Measurements from ENCODE around the gene CCNYL1. TPM values are rescaled to one million over a fixed set of nuclear protein-coding genes. Genes with fewer than 3 reads are reported as not detected.
"Not testable (repeated sequence)": the region's sequence is repeated elsewhere in the genome, so short reads cannot be mapped to it uniquely, and the experiment has no call there.

Gene CCNYL1
- total RNA-seq, 4 donors from 2014 or later, result 3.3 to 10.1 (median 7.1) TPM

- Histone ChIP-seq H3K9me3 (no peaks in the 10 kb centered on the region), H3K27ac (no peak overlapping the region), H3K4me3 (no peak overlapping the region), H3K27me3 (no peaks in the 10 kb centered on the region), H3K36me3 (no peaks in the 10 kb centered on the region), H3K4me1 (peaks cover 0 to 4% of the 10 kb centered on the region in 2 donors)
- no peak for ATAC-seq
- intact Hi-C loops (cut with DNase I; ENCODE audit: low total_unique reads), result loop anchor here (10.0 kb wide), 1 partner anchor 546 kb away; the partner anchor contains the start of gene PIKFYVE
- in situ Hi-C loops (cut with MboI; ENCODE audit: low sequenced_read_pairs in 4 of 4), result loop anchor here in 2 of 4 donors (10.0 to 25.0 kb wide), 2 partner anchors 94 to 181 kb away; partner anchors contain the start of genes CREB1 (in 2 of the 2) and METTL21A (in 1 of the 2)
- no peak for TF ChIP-seq POLR2A (IDR thresholded peaks at IDR 0.05)
- no peak for TF ChIP-seq CTCF (IDR thresholded peaks at IDR 0.05 in 4 of 5, conservative IDR thresholded peaks at IDR 0.05 in 1 of 5)
- no peak for DNase-seq
These were observed 7.1 kb downstream of the CCNYL1 start for GRCh38 chr2:207718521-207718920.

- DNase-seq (no peak), ATAC-seq (no peak)
- intact Hi-C loops (cut with DNase I; ENCODE audit: low total_unique reads) (loop anchor here (10.0 kb wide), 1 partner anchor 546 kb away; the partner anchor contains the start of gene PIKFYVE), in situ Hi-C loops (cut with MboI; ENCODE audit: low sequenced_read_pairs in 4 of 4) (loop anchor here in 2 of 4 donors (10.0 to 25.0 kb wide), 2 partner anchors 94 to 182 kb away; partner anchors contain the start of genes CREB1 (in 2 of the 2) and METTL21A (in 1 of the 2))
- TF ChIP-seq POLR2A (IDR thresholded peaks at IDR 0.05) (no peak), CTCF (IDR thresholded peaks at IDR 0.05 in 4 of 5, conservative IDR thresholded peaks at IDR 0.05 in 1 of 5) (no peak)
- Histone ChIP-seq H3K36me3 (no peaks in the 10 kb centered on the region), H3K4me1 (no peaks in the 10 kb centered on the region), H3K27ac (no peak overlapping the region), H3K9me3 (no peaks in the 10 kb centered on the region), H3K27me3 (no peaks in the 10 kb centered on the region), H3K4me3 (no peak overlapping the region)
These were observed 7.6 kb downstream of the CCNYL1 start for GRCh38 chr2:207719008-207719407.

- H3K27me3 ChIP-seq, DNase-seq, ATAC-seq, H3K27ac ChIP-seq, H3K4me1 ChIP-seq, H3K4me3 ChIP-seq, H3K9me3 ChIP-seq, H3K36me3 ChIP-seq: not testable (repeated sequence)
- intact Hi-C loops (cut with DNase I; ENCODE audit: low total_unique reads), result loop anchor here (10.0 kb wide), 1 partner anchor 545 kb away; the partner anchor contains the start of gene PIKFYVE
- in situ Hi-C loops (cut with MboI; ENCODE audit: low sequenced_read_pairs in 4 of 4), result loop anchor here in 2 of 4 donors (10.0 to 25.0 kb wide), 2 partner anchors 95 to 182 kb away; partner anchors contain the start of genes CREB1 (in 2 of the 2) and METTL21A (in 1 of the 2)
These were observed 8.2 kb downstream of the CCNYL1 start for GRCh38 chr2:207719655-207720054.

GRCh38 chr2:207720517-207721187, 9.2 kb downstream of the CCNYL1 start:
- Histone ChIP-seq H3K9me3 (no peaks in the 10 kb centered on the region), H3K27me3 (no peaks in the 10 kb centered on the region), H3K36me3 (no peaks in the 10 kb centered on the region), H3K27ac (no peak overlapping the region), H3K4me1 (no peaks in the 10 kb centered on the region), H3K4me3 (no peak overlapping the region)
- in situ Hi-C loops (cut with MboI; ENCODE audit: low sequenced_read_pairs in 4 of 4) (loop anchor here in 2 of 4 donors (25.0 kb wide), 1 partner anchor 183 kb away; the partner anchor contains the start of gene CREB1 (in 2 of the 2)), intact Hi-C loops (cut with DNase I; ENCODE audit: low total_unique reads) (no loop called here)
- DNase-seq (no peak), ATAC-seq (no peak)
- no peak for TF ChIP-seq CTCF (IDR thresholded peaks at IDR 0.05 in 4 of 5, conservative IDR thresholded peaks at IDR 0.05 in 1 of 5)
- TF ChIP-seq POLR2A (IDR thresholded peaks at IDR 0.05), result no peak

- no peak for ATAC-seq
- no peak overlapping the region for H3K27ac ChIP-seq
- H3K4me1 ChIP-seq, result no peaks in the 10 kb centered on the region
- no peak for TF ChIP-seq CTCF (IDR thresholded peaks at IDR 0.05 in 4 of 5, conservative IDR thresholded peaks at IDR 0.05 in 1 of 5)
- no peak for TF ChIP-seq POLR2A (IDR thresholded peaks at IDR 0.05)
- in situ Hi-C loops (cut with MboI; ENCODE audit: low sequenced_read_pairs in 4 of 4), result loop anchor here in 2 of 4 donors (25.0 kb wide), 1 partner anchor 186 kb away; the partner anchor contains the start of gene CREB1 (in 2 of the 2)
- H3K4me3 ChIP-seq, result no peak overlapping the region
- H3K36me3 ChIP-seq, result no peaks in the 10 kb centered on the region
- DNase-seq, result no peak
- intact Hi-C loops (cut with DNase I; ENCODE audit: low total_unique reads), result no loop called here
- no peaks in the 10 kb centered on the region for H3K9me3 ChIP-seq
- no peaks in the 10 kb centered on the region for H3K27me3 ChIP-seq
These were observed 11.5 kb downstream of the CCNYL1 start for GRCh38 chr2:207722773-207723424.

- intact Hi-C loops (cut with DNase I; ENCODE audit: low total_unique reads); H3K4me3 ChIP-seq; DNase-seq; H3K36me3 ChIP-seq; ATAC-seq; H3K9me3 ChIP-seq; H3K27ac ChIP-seq; H3K27me3 ChIP-seq; H3K4me1 ChIP-seq: not testable (repeated sequence)
- in situ Hi-C loops (cut with MboI; ENCODE audit: low sequenced_read_pairs in 4 of 4), result loop anchor here in 2 of 4 donors (25.0 kb wide), 1 partner anchor 186 kb away; the partner anchor contains the start of gene CREB1 (in 2 of the 2)
These were observed 12.0 kb downstream of the CCNYL1 start for GRCh38 chr2:207723425-207723787.
